Suprapubic skin (tissue), 3 donors: Measurements from ENCODE around the gene F2.

Experiments used
- POLR2AphosphoS5 ChIP-seq, 3 donors: sonication (generic); formaldehyde crosslinking; IDR thresholded peaks; one replicate each; pipeline ENCODE4 v1.6.1; 2017; ENCODE audit warnings: antibody characterized with exemption in 3 of 3
- TF ChIP-seq, protein P1 (sequence below), 2 donors: fragments of 200-600 bp in 1 of 2; fragments of 450-650 bp in 1 of 2; sonication (generic) in 1 of 2; IDR thresholded peaks; one replicate each; pipeline ENCODE4 v1.5.1; 2016 to 2019; ENCODE audit warnings: antibody characterized with exemption in 2 of 2, mild to moderate bottlenecking in 1 of 2, moderate library complexity in 1 of 2

- TF ChIP-seq, protein P1, sequence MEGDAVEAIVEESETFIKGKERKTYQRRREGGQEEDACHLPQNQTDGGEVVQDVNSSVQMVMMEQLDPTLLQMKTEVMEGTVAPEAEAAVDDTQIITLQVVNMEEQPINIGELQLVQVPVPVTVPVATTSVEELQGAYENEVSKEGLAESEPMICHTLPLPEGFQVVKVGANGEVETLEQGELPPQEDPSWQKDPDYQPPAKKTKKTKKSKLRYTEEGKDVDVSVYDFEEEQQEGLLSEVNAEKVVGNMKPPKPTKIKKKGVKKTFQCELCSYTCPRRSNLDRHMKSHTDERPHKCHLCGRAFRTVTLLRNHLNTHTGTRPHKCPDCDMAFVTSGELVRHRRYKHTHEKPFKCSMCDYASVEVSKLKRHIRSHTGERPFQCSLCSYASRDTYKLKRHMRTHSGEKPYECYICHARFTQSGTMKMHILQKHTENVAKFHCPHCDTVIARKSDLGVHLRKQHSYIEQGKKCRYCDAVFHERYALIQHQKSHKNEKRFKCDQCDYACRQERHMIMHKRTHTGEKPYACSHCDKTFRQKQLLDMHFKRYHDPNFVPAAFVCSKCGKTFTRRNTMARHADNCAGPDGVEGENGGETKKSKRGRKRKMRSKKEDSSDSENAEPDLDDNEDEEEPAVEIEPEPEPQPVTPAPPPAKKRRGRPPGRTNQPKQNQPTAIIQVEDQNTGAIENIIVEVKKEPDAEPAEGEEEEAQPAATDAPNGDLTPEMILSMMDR (IDR thresholded peaks at IDR 0.05) = no peak
- no peak for TF ChIP-seq POLR2AphosphoS5 (IDR thresholded peaks at IDR 0.05)
Measured at GRCh38 chr11:46760429-46761128, 41.6 kb downstream of the F2 start.
